Pancreas (tissue), 10 donors: ENCODE measurements around the gene FUT4. TPM values are rescaled to one million over a fixed set of nuclear protein-coding genes. Genes with fewer than 3 reads are reported as not detected.

Source experiments
- ATAC-seq, 4 donors: fragments of 200-7000 bp; cut with Tn5 transposase; one replicate each; pipeline versions ENCODE4 v1.8.0 to v1.9.1; 2020; ENCODE audit warnings: mild to moderate bottlenecking in 4 of 4, moderate library complexity in 4 of 4
- DNase-seq, 6 donors: peaks; one replicate each; pipeline ENCODE4 v3.0.0-alpha.2; 2020
- FAIRE-seq: peaks from 2 replicates; lab custom pipeline; 2012; peaks lifted over from hg19 to GRCh38; lab: Jason Lieb, UNC
- H3K27ac ChIP-seq, 4 donors: fragments of 200-600 bp; sonication (generic); 1 replicate in 3 of 4; 2 replicates in 1 of 4; pipeline versions ENCODE4 v1.5.0 to v1.8.0; 2020
- H3K27me3 ChIP-seq, 4 donors: fragments of 200-600 bp; one replicate each; pipeline ENCODE4 v1.8.0; 2021
- H3K36me3 ChIP-seq, 3 donors: fragments of 200-600 bp; sonication (generic) in 1 of 3; one replicate each; pipeline versions ENCODE4 v1.5.0 to v1.8.0; 2020 to 2021
- H3K4me1 ChIP-seq, 3 donors: fragments of 200-600 bp; one replicate each; pipeline ENCODE4 v1.8.0; 2021
- H3K4me3 ChIP-seq, 4 donors: fragments of 200-600 bp; sonication (generic) in 2 of 4; one replicate each; pipeline versions ENCODE4 v1.5.0 to v1.8.0; 2020 to 2021
- H3K9me3 ChIP-seq, 4 donors: fragments of 200-600 bp; one replicate each; pipeline ENCODE4 v1.8.0; 2021
- CTCF ChIP-seq, 4 donors: fragments of 200-600 bp; sonication (generic) in 3 of 4; IDR thresholded peaks; one replicate each; pipeline versions ENCODE4 v1.5.0 to v1.8.0; 2021; ENCODE audit warnings: antibody characterized with exemption in 4 of 4
- WGBS, 2 donors: extraction: QIAGEN DNeasy Blood & Tissue Kit; methylation state at CpG; one replicate each; pipeline ENCODE4 v1.1.7; 2013; 5-methylcytosine and 5-hydroxymethylcytosine counted together
- intact Hi-C, 3 donors: fragments of 100-400 bp; cut with DNase I; formaldehyde crosslinking; loops; one replicate each; pipeline versions ENCODE4 v1.11.1 to v1.14.2; 2022
- polyA plus RNA-seq, 2 donors: library from polyadenylated mRNA; stranded (reverse); fragments of 200-250 nt; gene quantifications; one replicate each; pipeline ENCODE4 v1.2.3, GENCODE V29; 2013
- total RNA-seq, 6 donors: library from RNA; stranded (reverse); fragmentation: NEBNext Ultra II Directional in 4 of 6; extraction: Animal tissue kit (Norgen Biotek cat#: 25700) in 4 of 6; gene quantifications; one replicate each; pipeline versions ENCODE4 v1.2.1 to v1.2.4, GENCODE V29; 2021 to 2023
- donor health status: healthy with polysubstance abuse.
- donor health status: DM: no; HTN: no; CAD: no; lungs with moderate emphysema.
- donor health status: DM: no; HTN: no; CAD: no.
- donor health status: control.
- donor health status: control.
- donor health status: Bipolar disorder and iron deficiency.
- donor health status: DM: yes; HTN: yes; CAD: no.
- donor health status: DM: no; HTN: no; CAD: no.
- donor health status: DM: no; HTN: no; CAD: no.
- donor health status: DM: yes; HTN: yes; CAD: no.

The FUT4 gene
- total and polyA plus RNA-seq, 8 donors: 2.4 to 14.6 (median 5.6) TPM

- H3K27ac ChIP-seq: no peak overlapping the region
- H3K36me3 ChIP-seq: no peaks in the 10 kb centered on the region
- ATAC-seq: no peak
- H3K9me3 ChIP-seq: no peaks in the 10 kb centered on the region
- no peak for FAIRE-seq
- peaks cover 0 to 3% (median 0%) of the 10 kb centered on the region in 4 donors for H3K27me3 ChIP-seq
- intact Hi-C loops: no loop called here
- no peak overlapping the region for H3K4me3 ChIP-seq
- DNase-seq: no peak
- peaks cover 0 to 5% (median 0%) of the 10 kb centered on the region in 3 donors for H3K4me1 ChIP-seq
- WGBS, 2 donors: 85 to 95% methylated on average over 2 of the region's 2 CpGs
- TF ChIP-seq CTCF (IDR thresholded peaks at IDR 0.05): no peak
Measured at GRCh38 chr11:94515398-94515797, 28.3 kb upstream of the FUT4 start.

GRCh38 chr11:94516725-94517124, 27.0 kb upstream of the FUT4 start:
- no peaks in the 10 kb centered on the region for H3K9me3 ChIP-seq
- peaks cover 0 to 3% (median 0%) of the 10 kb centered on the region in 4 donors for H3K27me3 ChIP-seq
- H3K4me1 ChIP-seq: peaks cover 0 to 5% (median 0%) of the 10 kb centered on the region in 3 donors
- H3K27ac ChIP-seq: no peak overlapping the region
- TF ChIP-seq CTCF (IDR thresholded peaks at IDR 0.05): no peak
- WGBS, 2 donors: 0 to 45% methylated on average over 1 of the region's 1 CpG
- DNase-seq (no peak), ATAC-seq (no peak), FAIRE-seq (no peak)
- no peaks in the 10 kb centered on the region for H3K36me3 ChIP-seq
- no peak overlapping the region for H3K4me3 ChIP-seq
- intact Hi-C loops: no loop called here

- 39 to 50% methylated on average over 4 of the region's 4 CpGs for whole genome bisulfite sequencing, 2 donors
- H3K27me3 ChIP-seq: peaks cover 0 to 3% (median 0%) of the 10 kb centered on the region in 4 donors
- H3K9me3 ChIP-seq: no peaks in the 10 kb centered on the region
- no peak for TF ChIP-seq CTCF (IDR thresholded peaks at IDR 0.05)
- ATAC-seq (no peak), DNase-seq (no peak), FAIRE-seq (no peak)
- peaks cover 0 to under 1% (median 0%) of the 10 kb centered on the region in 3 donors for H3K4me1 ChIP-seq
- no peak overlapping the region for H3K27ac ChIP-seq
- intact Hi-C loops: no loop called here
- no peaks in the 10 kb centered on the region for H3K36me3 ChIP-seq
- no peak overlapping the region for H3K4me3 ChIP-seq
Measured at GRCh38 chr11:94518300-94518699, 25.4 kb upstream of the FUT4 start.

- TF ChIP-seq CTCF (IDR thresholded peaks at IDR 0.05): peak in 3 of 4 donors; percentile 25 to 55 (median 49)
- intact Hi-C loops: loop anchor here in 1 of 3 donors (10.0 kb wide), 1 partner anchor 75 kb away; no protein-coding TSS in a partner anchor
- Histone ChIP-seq H3K27me3 (peaks cover 0 to 3% (median 0%) of the 10 kb centered on the region in 4 donors), H3K4me1 (no peaks in the 10 kb centered on the region), H3K27ac (no peak overlapping the region), H3K9me3 (no peaks in the 10 kb centered on the region), H3K36me3 (no peaks in the 10 kb centered on the region), H3K4me3 (no peak overlapping the region)
- FAIRE-seq (peak; percentile 97), ATAC-seq (peak in 3 of 4 donors; percentile 67 to 81 (median 77)), DNase-seq (no peak)
- WGBS, 2 donors: 3 to 10% methylated on average over 5 of the region's 5 CpGs
Measured at GRCh38 chr11:94519478-94520084, 24.1 kb upstream of the FUT4 start.

- WGBS, 2 donors: 40 to 42% methylated on average over 5 of the region's 5 CpGs
- no peak for FAIRE-seq
- intact Hi-C loops: loop anchor here in 1 of 3 donors (10.0 kb wide), 1 partner anchor 73 kb away; no protein-coding TSS in a partner anchor
- no peak overlapping the region for H3K4me3 ChIP-seq
- H3K4me1 ChIP-seq: peaks cover 0 to 5% (median 3%) of the 10 kb centered on the region in 3 donors
- peak in 1 of 4 donors; percentile 20 for TF ChIP-seq CTCF (IDR thresholded peaks at IDR 0.05)
- ATAC-seq: peak in 3 of 4 donors; percentile 59 to 67 (median 62)
- DNase-seq: no peak
- no peaks in the 10 kb centered on the region for H3K27me3 ChIP-seq
- H3K9me3 ChIP-seq: no peaks in the 10 kb centered on the region
- no peaks in the 10 kb centered on the region for H3K36me3 ChIP-seq
- no peak overlapping the region for H3K27ac ChIP-seq
Measured at GRCh38 chr11:94521684-94522083, 22.0 kb upstream of the FUT4 start.
